HepG2 (cell line): ENCODE measurements around the gene PBX4.

ENCODE experiments used
- PHF8 ChIP-seq: sonication (generic); formaldehyde crosslinking; IDR thresholded peaks from 2 replicates; pipeline ENCODE4 v1.5.0; 2020; ENCODE audit warnings: missing genetic modification reagents
- SRY ChIP-seq: sonication (generic); formaldehyde crosslinking; IDR thresholded peaks from 2 replicates; pipeline ENCODE4 v1.8.0; 2022; ENCODE audit warnings: mild to moderate bottlenecking, missing genetic modification reagents
- TAF1 ChIP-seq: sonication (generic); formaldehyde crosslinking; IDR thresholded peaks from 2 replicates; pipeline ENCODE4 v1.4.0; 2020; ENCODE audit warnings: missing genetic modification reagents
- TGIF2 ChIP-seq: IDR thresholded peaks from 2 replicates; pipeline ENCODE4 v1.6.1; 2016; ENCODE audit warnings: control low read depth, missing compliant biosample characterization
- ZC3H4 ChIP-seq: sonication (generic); formaldehyde crosslinking; IDR thresholded peaks from 2 replicates; pipeline ENCODE4 v1.4.0; 2020; ENCODE audit warnings: missing genetic modification reagents, borderline replicate concordance
- ZNF577 ChIP-seq: sonication (generic); formaldehyde crosslinking; IDR thresholded peaks from 2 replicates; pipeline ENCODE4 v1.4.0; 2020; ENCODE audit warnings: mild to moderate bottlenecking, low read depth, missing genetic modification reagents, borderline replicate concordance
- ZZZ3 ChIP-seq: sonication (generic); formaldehyde crosslinking; IDR thresholded peaks from 2 replicates; pipeline ENCODE4 v1.4.0; 2020; ENCODE audit warnings: missing genetic modification reagents, mild to moderate bottlenecking, borderline replicate concordance
- TF ChIP-seq, protein P1 (sequence below), 2 experiments: sonication (generic) in 1 of 2; formaldehyde crosslinking in 1 of 2; IDR thresholded peaks; 2 replicates each; pipeline versions ENCODE4 v1.5.1 to v1.6.1; 2011 to 2020; ENCODE audit warnings: borderline replicate concordance in 1 of 2, low read depth in 1 of 2, low read length in 1 of 2, mild to moderate bottlenecking in 1 of 2, missing genetic modification reagents in 1 of 2, moderate library complexity in 1 of 2
- TF ChIP-seq, protein P2 (sequence below): sonication (generic); formaldehyde crosslinking; IDR thresholded peaks from 2 replicates; pipeline ENCODE4 v1.8.0; 2022; ENCODE audit warnings: missing genetic modification reagents, mild to moderate bottlenecking, borderline replicate concordance
- TF ChIP-seq, protein P3 (sequence below): IDR thresholded peaks from 2 replicates; pipeline ENCODE4 v1.6.1; 2012; ENCODE audit warnings: low read length, improper control_type of control experiment
- TF ChIP-seq, protein P4 (sequence below): sonication (generic); formaldehyde crosslinking; IDR thresholded peaks from 2 replicates; pipeline ENCODE4 v1.4.0; 2020; ENCODE audit warnings: missing genetic modification reagents
- TF ChIP-seq, protein P5 (sequence below): sonication (generic); formaldehyde crosslinking; IDR thresholded peaks from 2 replicates; pipeline ENCODE4 v1.5.0; 2020; ENCODE audit warnings: mild to moderate bottlenecking, missing genetic modification reagents, moderate library complexity
- TF ChIP-seq, protein P6 (sequence below): sonication (generic); formaldehyde crosslinking; conservative IDR thresholded peaks from 2 replicates; pipeline ENCODE4 v1.4.0; 2020; ENCODE audit warnings: missing genetic modification reagents
- TF ChIP-seq, protein P7 (sequence below): sonication (generic); formaldehyde crosslinking; IDR thresholded peaks from 2 replicates; pipeline ENCODE4 v1.5.1; 2020; ENCODE audit warnings: missing genetic modification reagents, mild to moderate bottlenecking, borderline replicate concordance

DNA sequence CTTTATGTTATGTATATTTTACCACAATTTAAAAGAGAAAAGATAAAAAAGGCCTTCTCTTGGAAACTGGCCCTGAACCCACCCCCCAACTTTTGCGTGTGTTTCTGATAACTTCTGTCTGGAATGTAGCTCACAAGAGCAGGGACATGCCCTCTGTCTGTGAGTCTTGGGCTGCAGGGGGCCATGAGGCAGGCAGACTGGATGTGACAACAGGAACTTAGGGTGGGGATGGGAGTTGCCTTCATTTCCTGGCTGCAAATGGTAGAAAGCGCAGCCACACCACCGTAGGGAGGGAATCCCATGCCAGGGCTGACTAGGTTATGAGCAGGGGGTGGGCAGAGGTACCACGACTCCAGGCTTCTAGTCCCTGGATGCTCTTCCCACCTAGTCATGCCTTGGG lies 58.6 kb downstream of the PBX4 start:
- TF ChIP-seq SRY (CRISPR knock-in tag) (no peak), PHF8 (no peak), ZC3H4 (CRISPR knock-in tag) (no peak), ZZZ3 (CRISPR knock-in tag) (no peak), TAF1 (CRISPR knock-in tag) (no peak), ZNF577 (CRISPR knock-in tag) (no peak), TGIF2 (CRISPR knock-in tag) (no peak)
- TF ChIP-seq, protein P1, sequence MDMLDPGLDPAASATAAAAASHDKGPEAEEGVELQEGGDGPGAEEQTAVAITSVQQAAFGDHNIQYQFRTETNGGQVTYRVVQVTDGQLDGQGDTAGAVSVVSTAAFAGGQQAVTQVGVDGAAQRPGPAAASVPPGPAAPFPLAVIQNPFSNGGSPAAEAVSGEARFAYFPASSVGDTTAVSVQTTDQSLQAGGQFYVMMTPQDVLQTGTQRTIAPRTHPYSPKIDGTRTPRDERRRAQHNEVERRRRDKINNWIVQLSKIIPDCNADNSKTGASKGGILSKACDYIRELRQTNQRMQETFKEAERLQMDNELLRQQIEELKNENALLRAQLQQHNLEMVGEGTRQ (IDR thresholded peaks at IDR 0.05; ENCODE audit: low read depth, low read length), result no peak
- TF ChIP-seq, protein P1 (CRISPR knock-in tag; IDR thresholded peaks at IDR 0.05; ENCODE audit: borderline replicate concordance), result no peak
- TF ChIP-seq, protein P2, sequence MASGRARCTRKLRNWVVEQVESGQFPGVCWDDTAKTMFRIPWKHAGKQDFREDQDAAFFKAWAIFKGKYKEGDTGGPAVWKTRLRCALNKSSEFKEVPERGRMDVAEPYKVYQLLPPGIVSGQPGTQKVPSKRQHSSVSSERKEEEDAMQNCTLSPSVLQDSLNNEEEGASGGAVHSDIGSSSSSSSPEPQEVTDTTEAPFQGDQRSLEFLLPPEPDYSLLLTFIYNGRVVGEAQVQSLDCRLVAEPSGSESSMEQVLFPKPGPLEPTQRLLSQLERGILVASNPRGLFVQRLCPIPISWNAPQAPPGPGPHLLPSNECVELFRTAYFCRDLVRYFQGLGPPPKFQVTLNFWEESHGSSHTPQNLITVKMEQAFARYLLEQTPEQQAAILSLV, result no peak
- TF ChIP-seq, protein P3, sequence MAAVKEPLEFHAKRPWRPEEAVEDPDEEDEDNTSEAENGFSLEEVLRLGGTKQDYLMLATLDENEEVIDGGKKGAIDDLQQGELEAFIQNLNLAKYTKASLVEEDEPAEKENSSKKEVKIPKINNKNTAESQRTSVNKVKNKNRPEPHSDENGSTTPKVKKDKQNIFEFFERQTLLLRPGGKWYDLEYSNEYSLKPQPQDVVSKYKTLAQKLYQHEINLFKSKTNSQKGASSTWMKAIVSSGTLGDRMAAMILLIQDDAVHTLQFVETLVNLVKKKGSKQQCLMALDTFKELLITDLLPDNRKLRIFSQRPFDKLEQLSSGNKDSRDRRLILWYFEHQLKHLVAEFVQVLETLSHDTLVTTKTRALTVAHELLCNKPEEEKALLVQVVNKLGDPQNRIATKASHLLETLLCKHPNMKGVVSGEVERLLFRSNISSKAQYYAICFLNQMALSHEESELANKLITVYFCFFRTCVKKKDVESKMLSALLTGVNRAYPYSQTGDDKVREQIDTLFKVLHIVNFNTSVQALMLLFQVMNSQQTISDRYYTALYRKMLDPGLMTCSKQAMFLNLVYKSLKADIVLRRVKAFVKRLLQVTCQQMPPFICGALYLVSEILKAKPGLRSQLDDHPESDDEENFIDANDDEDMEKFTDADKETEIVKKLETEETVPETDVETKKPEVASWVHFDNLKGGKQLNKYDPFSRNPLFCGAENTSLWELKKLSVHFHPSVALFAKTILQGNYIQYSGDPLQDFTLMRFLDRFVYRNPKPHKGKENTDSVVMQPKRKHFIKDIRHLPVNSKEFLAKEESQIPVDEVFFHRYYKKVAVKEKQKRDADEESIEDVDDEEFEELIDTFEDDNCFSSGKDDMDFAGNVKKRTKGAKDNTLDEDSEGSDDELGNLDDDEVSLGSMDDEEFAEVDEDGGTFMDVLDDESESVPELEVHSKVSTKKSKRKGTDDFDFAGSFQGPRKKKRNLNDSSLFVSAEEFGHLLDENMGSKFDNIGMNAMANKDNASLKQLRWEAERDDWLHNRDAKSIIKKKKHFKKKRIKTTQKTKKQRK, result no peak
- TF ChIP-seq, protein P4, sequence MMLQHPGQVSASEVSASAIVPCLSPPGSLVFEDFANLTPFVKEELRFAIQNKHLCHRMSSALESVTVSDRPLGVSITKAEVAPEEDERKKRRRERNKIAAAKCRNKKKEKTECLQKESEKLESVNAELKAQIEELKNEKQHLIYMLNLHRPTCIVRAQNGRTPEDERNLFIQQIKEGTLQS (CRISPR knock-in tag), result no peak
- TF ChIP-seq, protein P5, sequence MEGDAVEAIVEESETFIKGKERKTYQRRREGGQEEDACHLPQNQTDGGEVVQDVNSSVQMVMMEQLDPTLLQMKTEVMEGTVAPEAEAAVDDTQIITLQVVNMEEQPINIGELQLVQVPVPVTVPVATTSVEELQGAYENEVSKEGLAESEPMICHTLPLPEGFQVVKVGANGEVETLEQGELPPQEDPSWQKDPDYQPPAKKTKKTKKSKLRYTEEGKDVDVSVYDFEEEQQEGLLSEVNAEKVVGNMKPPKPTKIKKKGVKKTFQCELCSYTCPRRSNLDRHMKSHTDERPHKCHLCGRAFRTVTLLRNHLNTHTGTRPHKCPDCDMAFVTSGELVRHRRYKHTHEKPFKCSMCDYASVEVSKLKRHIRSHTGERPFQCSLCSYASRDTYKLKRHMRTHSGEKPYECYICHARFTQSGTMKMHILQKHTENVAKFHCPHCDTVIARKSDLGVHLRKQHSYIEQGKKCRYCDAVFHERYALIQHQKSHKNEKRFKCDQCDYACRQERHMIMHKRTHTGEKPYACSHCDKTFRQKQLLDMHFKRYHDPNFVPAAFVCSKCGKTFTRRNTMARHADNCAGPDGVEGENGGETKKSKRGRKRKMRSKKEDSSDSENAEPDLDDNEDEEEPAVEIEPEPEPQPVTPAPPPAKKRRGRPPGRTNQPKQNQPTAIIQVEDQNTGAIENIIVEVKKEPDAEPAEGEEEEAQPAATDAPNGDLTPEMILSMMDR, result no peak
- TF ChIP-seq, protein P6, sequence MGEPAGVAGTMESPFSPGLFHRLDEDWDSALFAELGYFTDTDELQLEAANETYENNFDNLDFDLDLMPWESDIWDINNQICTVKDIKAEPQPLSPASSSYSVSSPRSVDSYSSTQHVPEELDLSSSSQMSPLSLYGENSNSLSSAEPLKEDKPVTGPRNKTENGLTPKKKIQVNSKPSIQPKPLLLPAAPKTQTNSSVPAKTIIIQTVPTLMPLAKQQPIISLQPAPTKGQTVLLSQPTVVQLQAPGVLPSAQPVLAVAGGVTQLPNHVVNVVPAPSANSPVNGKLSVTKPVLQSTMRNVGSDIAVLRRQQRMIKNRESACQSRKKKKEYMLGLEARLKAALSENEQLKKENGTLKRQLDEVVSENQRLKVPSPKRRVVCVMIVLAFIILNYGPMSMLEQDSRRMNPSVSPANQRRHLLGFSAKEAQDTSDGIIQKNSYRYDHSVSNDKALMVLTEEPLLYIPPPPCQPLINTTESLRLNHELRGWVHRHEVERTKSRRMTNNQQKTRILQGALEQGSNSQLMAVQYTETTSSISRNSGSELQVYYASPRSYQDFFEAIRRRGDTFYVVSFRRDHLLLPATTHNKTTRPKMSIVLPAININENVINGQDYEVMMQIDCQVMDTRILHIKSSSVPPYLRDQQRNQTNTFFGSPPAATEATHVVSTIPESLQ (CRISPR knock-in tag), result no peak
- TF ChIP-seq, protein P7, sequence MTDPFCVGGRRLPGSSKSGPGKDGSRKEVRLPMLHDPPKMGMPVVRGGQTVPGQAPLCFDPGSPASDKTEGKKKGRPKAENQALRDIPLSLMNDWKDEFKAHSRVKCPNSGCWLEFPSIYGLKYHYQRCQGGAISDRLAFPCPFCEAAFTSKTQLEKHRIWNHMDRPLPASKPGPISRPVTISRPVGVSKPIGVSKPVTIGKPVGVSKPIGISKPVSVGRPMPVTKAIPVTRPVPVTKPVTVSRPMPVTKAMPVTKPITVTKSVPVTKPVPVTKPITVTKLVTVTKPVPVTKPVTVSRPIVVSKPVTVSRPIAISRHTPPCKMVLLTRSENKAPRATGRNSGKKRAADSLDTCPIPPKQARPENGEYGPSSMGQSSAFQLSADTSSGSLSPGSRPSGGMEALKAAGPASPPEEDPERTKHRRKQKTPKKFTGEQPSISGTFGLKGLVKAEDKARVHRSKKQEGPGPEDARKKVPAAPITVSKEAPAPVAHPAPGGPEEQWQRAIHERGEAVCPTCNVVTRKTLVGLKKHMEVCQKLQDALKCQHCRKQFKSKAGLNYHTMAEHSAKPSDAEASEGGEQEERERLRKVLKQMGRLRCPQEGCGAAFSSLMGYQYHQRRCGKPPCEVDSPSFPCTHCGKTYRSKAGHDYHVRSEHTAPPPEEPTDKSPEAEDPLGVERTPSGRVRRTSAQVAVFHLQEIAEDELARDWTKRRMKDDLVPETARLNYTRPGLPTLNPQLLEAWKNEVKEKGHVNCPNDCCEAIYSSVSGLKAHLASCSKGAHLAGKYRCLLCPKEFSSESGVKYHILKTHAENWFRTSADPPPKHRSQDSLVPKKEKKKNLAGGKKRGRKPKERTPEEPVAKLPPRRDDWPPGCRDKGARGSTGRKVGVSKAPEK (CRISPR knock-in tag), result no peak
